ENCODE measurements around the gene ERH.

GRCh38 chr14:69354383-69355153 lies 43.5 kb downstream of the ERH start:
- TF ChIP-seq POLR2A (IDR thresholded peaks at IDR 0.05) (no peak), CTCF (IDR thresholded peaks at IDR 0.05) (no peak)
